ENCODE results near the gene CCKAR.
"Not testable (repeated sequence)": the region's sequence is repeated elsewhere in the genome, so short reads cannot be mapped to it uniquely, and the experiment has no call there.

CCKAR gene

GRCh38 chr4:26515936-26516335 is 25.7 kb upstream of the CCKAR start:
- no peaks in the 10 kb centered on the region for H3K4me1 ChIP-seq (ENCODE audit: control insufficient read depth, insufficient read depth, low read length)

GRCh38 chr4:26510334-26510964 is 20.2 kb upstream of the CCKAR start:
- Histone ChIP-seq H3K27ac (ENCODE audit: low read depth, low read length) (no peak overlapping the region), H3K4me1 (ENCODE audit: control insufficient read depth, insufficient read depth, low read length) (no peaks in the 10 kb centered on the region), H3K9me3 (ENCODE audit: control insufficient read depth, insufficient read depth, low read depth, low read length) (no peaks in the 10 kb centered on the region), H3K36me3 (ENCODE audit: control insufficient read depth, insufficient read depth, low read length) (no peaks in the 10 kb centered on the region), H3K9ac (ENCODE audit: low read length) (no peak overlapping the region), H3K27me3 (ENCODE audit: control insufficient read depth, insufficient read depth, low read length) (no peaks in the 10 kb centered on the region), H3K4me3 (ENCODE audit: low read depth, low read length) (no peak overlapping the region)

More at GRCh38 chr4:26515936-26516335, 25.7 kb upstream of the CCKAR start:
- Histone ChIP-seq H3K36me3 (ENCODE audit: control insufficient read depth, insufficient read depth, low read length) (no peaks in the 10 kb centered on the region), H3K27me3 (ENCODE audit: control insufficient read depth, insufficient read depth, low read length) (no peaks in the 10 kb centered on the region), H3K4me3 (ENCODE audit: low read depth, low read length) (no peak overlapping the region), H3K9ac (ENCODE audit: low read length) (no peak overlapping the region), H3K9me3 (ENCODE audit: control insufficient read depth, insufficient read depth, low read depth, low read length) (no peaks in the 10 kb centered on the region), H3K27ac (ENCODE audit: low read depth, low read length) (no peak overlapping the region)

GRCh38 chr4:26509681-26510333 is 19.5 kb upstream of the CCKAR start:
- H3K4me3 ChIP-seq (ENCODE audit: low read depth, low read length), result no peak overlapping the region
- no peaks in the 10 kb centered on the region for H3K9me3 ChIP-seq (ENCODE audit: control insufficient read depth, insufficient read depth, low read depth, low read length)
- H3K36me3 ChIP-seq (ENCODE audit: control insufficient read depth, insufficient read depth, low read length), result no peaks in the 10 kb centered on the region
- H3K27ac ChIP-seq (ENCODE audit: low read depth, low read length), result no peak overlapping the region
- H3K9ac ChIP-seq (ENCODE audit: low read length), result no peak overlapping the region
- H3K4me1 ChIP-seq (ENCODE audit: control insufficient read depth, insufficient read depth, low read length), result no peaks in the 10 kb centered on the region
- H3K27me3 ChIP-seq (ENCODE audit: control insufficient read depth, insufficient read depth, low read length), result no peaks in the 10 kb centered on the region

GRCh38 chr4:26507286-26507685 is 17.0 kb upstream of the CCKAR start:
- no peaks in the 10 kb centered on the region for H3K4me1 ChIP-seq (ENCODE audit: control insufficient read depth, insufficient read depth, low read length)
- H3K9ac ChIP-seq (ENCODE audit: low read length), result no peak overlapping the region
- no peaks in the 10 kb centered on the region for H3K36me3 ChIP-seq (ENCODE audit: control insufficient read depth, insufficient read depth, low read length)
- H3K27ac ChIP-seq (ENCODE audit: low read depth, low read length), result no peak overlapping the region
- H3K4me3 ChIP-seq (ENCODE audit: low read depth, low read length), result no peak overlapping the region
- H3K27me3 ChIP-seq (ENCODE audit: control insufficient read depth, insufficient read depth, low read length), result no peaks in the 10 kb centered on the region
- no peaks in the 10 kb centered on the region for H3K9me3 ChIP-seq (ENCODE audit: control insufficient read depth, insufficient read depth, low read depth, low read length)

GRCh38 chr4:26503844-26504243 is 13.6 kb upstream of the CCKAR start:
- H3K27ac ChIP-seq (ENCODE audit: low read depth, low read length), result no peak overlapping the region
- H3K36me3 ChIP-seq (ENCODE audit: control insufficient read depth, insufficient read depth, low read length), result no peaks in the 10 kb centered on the region
- no peak overlapping the region for H3K9ac ChIP-seq (ENCODE audit: low read length)

GRCh38 chr4:26503427-26503826 is 13.1 kb upstream of the CCKAR start:
- Histone ChIP-seq H3K9ac (ENCODE audit: low read length) (no peak overlapping the region), H3K27ac (ENCODE audit: low read depth, low read length) (no peak overlapping the region), H3K36me3 (ENCODE audit: control insufficient read depth, insufficient read depth, low read length) (no peaks in the 10 kb centered on the region), H3K27me3 (ENCODE audit: control insufficient read depth, insufficient read depth, low read length) (no peaks in the 10 kb centered on the region), H3K4me3 (ENCODE audit: low read depth, low read length) (no peak overlapping the region), H3K4me1 (ENCODE audit: control insufficient read depth, insufficient read depth, low read length) (no peaks in the 10 kb centered on the region), H3K9me3 (ENCODE audit: control insufficient read depth, insufficient read depth, low read depth, low read length) (peaks cover 8% of the 10 kb centered on the region)

More at GRCh38 chr4:26503844-26504243, 13.6 kb upstream of the CCKAR start:
- H3K27me3 ChIP-seq (ENCODE audit: control insufficient read depth, insufficient read depth, low read length), result no peaks in the 10 kb centered on the region
- no peaks in the 10 kb centered on the region for H3K4me1 ChIP-seq (ENCODE audit: control insufficient read depth, insufficient read depth, low read length)
- H3K4me3 ChIP-seq (ENCODE audit: low read depth, low read length), result no peak overlapping the region
- peaks cover 7% of the 10 kb centered on the region for H3K9me3 ChIP-seq (ENCODE audit: control insufficient read depth, insufficient read depth, low read depth, low read length)

- not testable (repeated sequence) for H3K36me3 ChIP-seq (ENCODE audit: control insufficient read depth, insufficient read depth, low read length); H3K9me3 ChIP-seq (ENCODE audit: control insufficient read depth, insufficient read depth, low read depth, low read length); H3K27me3 ChIP-seq (ENCODE audit: control insufficient read depth, insufficient read depth, low read length); H3K27ac ChIP-seq (ENCODE audit: low read depth, low read length); H3K9ac ChIP-seq (ENCODE audit: low read length); H3K4me3 ChIP-seq (ENCODE audit: low read depth, low read length); H3K4me1 ChIP-seq (ENCODE audit: control insufficient read depth, insufficient read depth, low read length)
These were observed 10.3 kb upstream of the CCKAR start for GRCh38 chr4:26500565-26500999.

GRCh38 chr4:26496207-26496783 is 6.0 kb upstream of the CCKAR start:
- no peak overlapping the region for H3K27ac ChIP-seq (ENCODE audit: low read depth, low read length)
- H3K27me3 ChIP-seq (ENCODE audit: control insufficient read depth, insufficient read depth, low read length), result no peaks in the 10 kb centered on the region
- no peaks in the 10 kb centered on the region for H3K36me3 ChIP-seq (ENCODE audit: control insufficient read depth, insufficient read depth, low read length)
- H3K9ac ChIP-seq (ENCODE audit: low read length), result no peak overlapping the region
- H3K4me1 ChIP-seq (ENCODE audit: control insufficient read depth, insufficient read depth, low read length), result no peaks in the 10 kb centered on the region
- peaks cover 8% of the 10 kb centered on the region for H3K9me3 ChIP-seq (ENCODE audit: control insufficient read depth, insufficient read depth, low read depth, low read length)
- H3K4me3 ChIP-seq (ENCODE audit: low read depth, low read length), result no peak overlapping the region

GRCh38 chr4:26493461-26493860 is 3.2 kb upstream of the CCKAR start:
- no peaks in the 10 kb centered on the region for H3K36me3 ChIP-seq (ENCODE audit: control insufficient read depth, insufficient read depth, low read length)
- no peak overlapping the region for H3K9ac ChIP-seq (ENCODE audit: low read length)
- H3K4me1 ChIP-seq (ENCODE audit: control insufficient read depth, insufficient read depth, low read length), result no peaks in the 10 kb centered on the region
- H3K27me3 ChIP-seq (ENCODE audit: control insufficient read depth, insufficient read depth, low read length), result no peaks in the 10 kb centered on the region; the same call in 1 of the 2 replicates
- no peaks in the 10 kb centered on the region for H3K9me3 ChIP-seq (ENCODE audit: control insufficient read depth, insufficient read depth, low read depth, low read length)
- H3K4me3 ChIP-seq (ENCODE audit: low read depth, low read length), result no peak overlapping the region
- no peak overlapping the region for H3K27ac ChIP-seq (ENCODE audit: low read depth, low read length)

- Histone ChIP-seq H3K27me3 (ENCODE audit: control insufficient read depth, insufficient read depth, low read length) (no peaks in the 10 kb centered on the region; the same call in 1 of the 2 replicates), H3K9ac (ENCODE audit: low read length) (no peak overlapping the region), H3K27ac (ENCODE audit: low read depth, low read length) (no peak overlapping the region), H3K9me3 (ENCODE audit: control insufficient read depth, insufficient read depth, low read depth, low read length) (no peaks in the 10 kb centered on the region), H3K4me3 (ENCODE audit: low read depth, low read length) (no peak overlapping the region), H3K36me3 (ENCODE audit: control insufficient read depth, insufficient read depth, low read length) (no peaks in the 10 kb centered on the region), H3K4me1 (ENCODE audit: control insufficient read depth, insufficient read depth, low read length) (no peaks in the 10 kb centered on the region)
These were observed 1.3 kb upstream of the CCKAR start for GRCh38 chr4:26491449-26492170.

GRCh38 chr4:26490960-26491284 is 638 bp upstream of the CCKAR start:
- H3K9me3 ChIP-seq (ENCODE audit: control insufficient read depth, insufficient read depth, low read depth, low read length), result no peaks in the 10 kb centered on the region
- H3K36me3 ChIP-seq (ENCODE audit: control insufficient read depth, insufficient read depth, low read length), result no peaks in the 10 kb centered on the region
- no peaks in the 10 kb centered on the region; the same call in 1 of the 2 replicates for H3K27me3 ChIP-seq (ENCODE audit: control insufficient read depth, insufficient read depth, low read length)
- H3K4me3 ChIP-seq (ENCODE audit: low read depth, low read length), result no peak overlapping the region
- H3K27ac ChIP-seq (ENCODE audit: low read depth, low read length), result no peak overlapping the region
- no peaks in the 10 kb centered on the region for H3K4me1 ChIP-seq (ENCODE audit: control insufficient read depth, insufficient read depth, low read length)
- no peak overlapping the region for H3K9ac ChIP-seq (ENCODE audit: low read length)

Measured in HUES6 (cell line).